ENCODE results near the gene CD52.

Gene CD52

GRCh38 chr1:26277719-26278118 is 40.0 kb upstream of the CD52 start:
- H3K4me1 ChIP-seq (ENCODE audit: low read length): peaks cover 11% of the 10 kb centered on the region
- H3K27me3 ChIP-seq (ENCODE audit: low read depth, low read length): no peaks in the 10 kb centered on the region
- H3K79me2 ChIP-seq (ENCODE audit: low read length): no peaks in the 10 kb centered on the region
- H2AFZ ChIP-seq (ENCODE audit: low read depth, low read length): no peak overlapping the region
- no peaks in the 10 kb centered on the region for H4K20me1 ChIP-seq (ENCODE audit: insufficient read depth, low read length)
- TF ChIP-seq CTCF (IDR thresholded peaks at IDR 0.05; ENCODE audit: low read depth, low read length): no peak
- no peak for TF ChIP-seq EZH2phosphoT487 (IDR thresholded peaks at IDR 0.05; ENCODE audit: low read depth)
- H3K9ac ChIP-seq (ENCODE audit: low read length): no peak overlapping the region
- no peak overlapping the region for H3K4me2 ChIP-seq (ENCODE audit: low read length)
- H3K27ac ChIP-seq (ENCODE audit: low read length): no peak overlapping the region
- peaks cover 24% of the 10 kb centered on the region for H3K36me3 ChIP-seq (replicated peaks; ENCODE audit: low read depth, low read length)
- no peak overlapping the region for H3K4me3 ChIP-seq (ENCODE audit: low read length)
- no peaks in the 10 kb centered on the region for H3K9me3 ChIP-seq (ENCODE audit: insufficient read depth, low read length)

- H4K20me1 ChIP-seq (ENCODE audit: insufficient read depth, low read length): no peaks in the 10 kb centered on the region
- H3K27me3 ChIP-seq (ENCODE audit: low read depth, low read length): no peaks in the 10 kb centered on the region
- no peak overlapping the region for H3K4me2 ChIP-seq (ENCODE audit: low read length)
- H3K27ac ChIP-seq (ENCODE audit: low read length): no peak overlapping the region
- H3K9ac ChIP-seq (ENCODE audit: low read length): no peak overlapping the region
- H3K9me3 ChIP-seq (ENCODE audit: insufficient read depth, low read length): no peaks in the 10 kb centered on the region
- H3K79me2 ChIP-seq (ENCODE audit: low read length): no peaks in the 10 kb centered on the region
- H3K4me1 ChIP-seq (ENCODE audit: low read length): peaks cover 11% of the 10 kb centered on the region
- TF ChIP-seq CTCF (IDR thresholded peaks at IDR 0.05; ENCODE audit: low read depth, low read length) (no peak), EZH2phosphoT487 (IDR thresholded peaks at IDR 0.05; ENCODE audit: low read depth) (no peak)
- no peak overlapping the region for H3K4me3 ChIP-seq (ENCODE audit: low read length)
- H3K36me3 ChIP-seq (replicated peaks; ENCODE audit: low read depth, low read length): peaks cover 24% of the 10 kb centered on the region
- no peak overlapping the region for H2AFZ ChIP-seq (ENCODE audit: low read depth, low read length)
These were observed 39.5 kb upstream of the CD52 start for GRCh38 chr1:26278303-26278702.

- no peak for TF ChIP-seq CTCF (IDR thresholded peaks at IDR 0.05; ENCODE audit: low read depth, low read length)
- TF ChIP-seq EZH2phosphoT487 (IDR thresholded peaks at IDR 0.05; ENCODE audit: low read depth): no peak
- no peaks in the 10 kb centered on the region for H3K9me3 ChIP-seq (ENCODE audit: insufficient read depth, low read length)
- H3K79me2 ChIP-seq (ENCODE audit: low read length): no peaks in the 10 kb centered on the region
- H3K4me1 ChIP-seq (ENCODE audit: low read length): peaks cover 11% of the 10 kb centered on the region
- H3K36me3 ChIP-seq (replicated peaks; ENCODE audit: low read depth, low read length): peaks cover 24% of the 10 kb centered on the region
- H3K27ac ChIP-seq (ENCODE audit: low read length): no peak overlapping the region
- H3K4me3 ChIP-seq (ENCODE audit: low read length): peak overlapping the region; percentile 95
- no peaks in the 10 kb centered on the region for H3K27me3 ChIP-seq (ENCODE audit: low read depth, low read length)
- no peaks in the 10 kb centered on the region for H4K20me1 ChIP-seq (ENCODE audit: insufficient read depth, low read length)
- peak overlapping the region; percentile 92 for H3K4me2 ChIP-seq (ENCODE audit: low read length)
- H2AFZ ChIP-seq (ENCODE audit: low read depth, low read length): no peak overlapping the region
- H3K9ac ChIP-seq (ENCODE audit: low read length): peak overlapping the region; percentile 78; the same call in 1 of the 2 replicates
These were observed 38.9 kb upstream of the CD52 start for GRCh38 chr1:26278724-26279455.

- Histone ChIP-seq H2AFZ (ENCODE audit: low read depth, low read length) (peak within 1 kb of the TSS; percentile 84; the same call in 1 of the 2 replicates), H4K20me1 (ENCODE audit: insufficient read depth, low read length) (no peaks in the 10 kb centered on the region), H3K4me3 (ENCODE audit: low read length) (peak within 1 kb of the TSS; percentile 95), H3K4me1 (ENCODE audit: low read length) (peaks cover 11% of the 10 kb centered on the region), H3K4me2 (ENCODE audit: low read length) (peak within 1 kb of the TSS; percentile 92), H3K27me3 (ENCODE audit: low read depth, low read length) (no peaks in the 10 kb centered on the region), H3K36me3 (replicated peaks; ENCODE audit: low read depth, low read length) (peaks cover 24% of the 10 kb centered on the region), H3K9ac (ENCODE audit: low read length) (peak within 1 kb of the TSS; percentile 78), H3K79me2 (ENCODE audit: low read length) (no peaks in the 10 kb centered on the region), H3K9me3 (ENCODE audit: insufficient read depth, low read length) (no peaks in the 10 kb centered on the region), H3K27ac (ENCODE audit: low read length) (no peak within 1 kb of the TSS; the same call in 1 of the 2 replicates)
- peak; percentile 14; the same call in 1 of the 2 replicates for TF ChIP-seq CTCF (IDR thresholded peaks at IDR 0.05; ENCODE audit: low read depth, low read length)
- no peak for TF ChIP-seq EZH2phosphoT487 (IDR thresholded peaks at IDR 0.05; ENCODE audit: low read depth)
These were observed 38.1 kb upstream of the CD52 start, which contains the start of gene SH3BGRL3 for GRCh38 chr1:26279456-26280332. SH3BGRL3 (plus strand) TSS chr1:26280086; CDS start chr1:26280156, 70 bp downstream.
